Retinal pigment epithelial cell (primary cell): Measurements from ENCODE around the gene SYNJ2.

Experiments used
- DNase-seq: peaks from one replicate; pipeline ENCODE4 v3.0.0-alpha.2; 2010; ENCODE audit warnings: low read depth
- H3K4me3 ChIP-seq: 2 replicates; pipeline ENCODE4 v1.5.1; 2011; ENCODE audit warnings: mild to moderate bottlenecking, low read length, control low read depth, moderate library complexity
- TF ChIP-seq, protein P1 (sequence below): conservative IDR thresholded peaks from 2 replicates; pipeline ENCODE4 v1.5.1; 2011; ENCODE audit warnings: low read depth, low read length, control low read depth, inconsistent platforms

Gene SYNJ2

DNA sequence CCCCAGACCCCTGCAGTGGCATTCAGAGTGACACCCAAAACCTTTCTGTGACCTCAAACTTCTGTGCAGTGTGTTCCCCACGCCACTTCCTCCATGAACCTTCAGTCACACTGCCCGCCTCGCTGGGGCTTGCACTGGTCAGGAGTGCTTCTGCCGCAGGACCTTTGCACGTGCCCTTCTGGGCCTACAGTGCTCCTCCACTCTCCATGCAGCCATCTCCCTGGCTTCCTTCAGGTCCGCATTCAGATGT is 27.1 kb downstream of the SYNJ2 start:
- DNase-seq = no peak
- H3K4me3 ChIP-seq = no peak overlapping the region
- TF ChIP-seq, protein P1, sequence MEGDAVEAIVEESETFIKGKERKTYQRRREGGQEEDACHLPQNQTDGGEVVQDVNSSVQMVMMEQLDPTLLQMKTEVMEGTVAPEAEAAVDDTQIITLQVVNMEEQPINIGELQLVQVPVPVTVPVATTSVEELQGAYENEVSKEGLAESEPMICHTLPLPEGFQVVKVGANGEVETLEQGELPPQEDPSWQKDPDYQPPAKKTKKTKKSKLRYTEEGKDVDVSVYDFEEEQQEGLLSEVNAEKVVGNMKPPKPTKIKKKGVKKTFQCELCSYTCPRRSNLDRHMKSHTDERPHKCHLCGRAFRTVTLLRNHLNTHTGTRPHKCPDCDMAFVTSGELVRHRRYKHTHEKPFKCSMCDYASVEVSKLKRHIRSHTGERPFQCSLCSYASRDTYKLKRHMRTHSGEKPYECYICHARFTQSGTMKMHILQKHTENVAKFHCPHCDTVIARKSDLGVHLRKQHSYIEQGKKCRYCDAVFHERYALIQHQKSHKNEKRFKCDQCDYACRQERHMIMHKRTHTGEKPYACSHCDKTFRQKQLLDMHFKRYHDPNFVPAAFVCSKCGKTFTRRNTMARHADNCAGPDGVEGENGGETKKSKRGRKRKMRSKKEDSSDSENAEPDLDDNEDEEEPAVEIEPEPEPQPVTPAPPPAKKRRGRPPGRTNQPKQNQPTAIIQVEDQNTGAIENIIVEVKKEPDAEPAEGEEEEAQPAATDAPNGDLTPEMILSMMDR = no peak

DNA sequence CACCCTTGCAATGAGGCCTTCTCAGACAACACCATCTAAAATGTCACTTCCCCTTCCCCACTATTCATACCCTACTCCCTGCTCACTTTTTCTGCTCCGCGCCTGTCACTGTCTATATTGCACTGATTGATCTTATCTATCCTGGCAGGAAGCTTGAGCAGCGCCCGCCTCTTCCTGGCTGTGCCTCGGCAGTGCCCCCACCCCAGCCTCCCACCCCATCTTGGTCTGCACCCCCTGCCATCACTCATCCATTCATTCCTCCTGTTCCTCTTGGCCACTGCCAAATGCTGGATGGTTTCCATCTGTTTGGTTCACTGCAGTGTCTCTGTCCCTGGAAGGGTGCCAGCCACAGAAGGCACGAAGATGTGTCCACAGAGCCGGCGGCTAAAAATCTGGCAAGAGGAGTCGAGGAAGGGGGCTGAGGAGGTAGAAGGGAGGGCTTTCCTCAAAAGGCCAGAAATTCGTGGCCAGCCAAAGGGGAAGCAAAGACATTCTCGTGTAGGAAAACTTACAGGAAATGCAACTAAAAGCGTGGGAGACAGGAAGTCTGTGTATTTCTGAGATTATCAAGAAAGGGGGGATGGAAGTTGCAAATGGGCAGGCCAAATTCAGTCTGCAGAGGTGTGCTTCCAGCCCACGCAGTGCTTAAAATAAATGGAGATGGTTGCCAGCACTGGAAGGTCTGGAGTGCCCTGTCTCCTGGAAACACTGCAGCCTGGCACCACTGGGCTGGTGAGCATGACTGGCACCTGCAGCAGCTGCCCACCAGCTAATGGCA is 27.6 kb downstream of the SYNJ2 start:
- TF ChIP-seq, protein P1 = no peak
- no peak overlapping the region for H3K4me3 ChIP-seq
- DNase-seq = no peak

DNA sequence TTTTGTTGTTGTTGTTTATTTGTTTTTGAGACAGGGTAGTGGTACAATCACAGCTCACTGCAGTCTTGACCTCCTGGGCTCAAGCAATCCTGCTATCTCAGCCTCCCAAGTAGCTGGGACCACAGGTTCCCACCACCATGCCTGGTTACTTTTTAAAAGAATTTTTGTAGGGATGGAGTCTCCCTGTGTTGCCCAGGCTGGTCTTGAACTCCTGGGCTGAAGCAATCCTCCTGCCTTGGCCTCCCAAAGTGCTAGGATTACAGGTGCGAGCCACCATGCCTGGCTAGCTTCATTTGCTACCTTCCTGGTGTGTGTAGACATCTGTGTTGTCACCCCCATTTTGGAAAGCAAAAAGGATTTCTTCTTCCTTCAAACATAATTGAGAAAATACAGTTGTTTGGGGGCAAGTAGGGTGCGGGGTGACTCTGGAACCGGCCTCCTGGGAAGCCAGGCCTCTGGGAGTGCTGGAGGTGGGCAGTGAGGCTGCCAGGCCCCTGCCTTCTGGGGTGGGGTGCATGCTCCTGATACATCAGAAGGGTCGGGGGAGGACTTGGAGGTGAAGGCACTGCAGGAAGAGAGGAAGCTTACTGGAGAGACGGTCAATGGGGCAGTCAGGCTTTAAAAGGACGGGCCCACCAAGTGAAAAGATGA is 28.4 kb downstream of the SYNJ2 start:
- TF ChIP-seq, protein P1 = no peak
- no peak for DNase-seq
- no peak overlapping the region for H3K4me3 ChIP-seq

DNA sequence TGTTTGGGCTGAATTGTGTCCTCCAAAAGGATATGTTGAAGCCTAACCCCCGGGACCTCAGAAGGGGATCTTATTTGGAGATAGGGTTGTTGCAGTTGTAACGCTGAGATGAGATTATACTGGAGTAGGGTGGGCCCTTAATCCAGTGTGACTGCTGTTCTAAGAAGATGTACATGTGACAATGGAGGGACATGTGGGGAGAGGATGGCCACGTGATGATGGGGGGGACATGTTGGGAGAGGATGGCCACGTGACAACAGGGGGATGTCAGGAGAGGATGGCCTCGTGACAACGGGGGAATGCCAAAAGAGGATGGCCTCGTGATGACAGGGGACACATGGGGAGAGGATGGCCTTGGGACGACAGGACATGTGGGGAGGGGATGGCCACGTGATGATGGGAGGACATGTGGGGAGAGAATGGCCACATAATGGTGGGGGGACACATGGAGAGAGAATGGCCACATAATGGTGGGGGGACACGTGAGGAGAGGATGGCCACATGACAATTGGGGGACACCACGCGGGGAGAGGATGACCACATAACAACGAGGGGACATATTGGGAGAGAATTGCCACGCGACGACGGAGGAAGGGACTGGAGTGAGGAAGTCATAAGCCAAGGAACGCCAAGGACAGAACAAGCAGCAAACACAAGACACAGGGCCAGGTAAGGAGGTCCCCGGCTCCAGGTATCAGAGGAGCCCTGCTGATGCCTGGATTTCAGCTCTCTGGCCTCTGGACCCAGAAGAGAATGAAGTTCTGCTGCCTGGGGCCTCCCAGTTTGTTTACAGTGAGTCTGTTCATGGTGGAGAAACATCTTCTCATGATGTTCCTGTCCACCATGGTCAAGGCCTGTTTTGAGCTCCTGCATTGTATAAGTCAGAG is 29.2 kb downstream of the SYNJ2 start:
- TF ChIP-seq, protein P1 = no peak
- no peak overlapping the region for H3K4me3 ChIP-seq
- DNase-seq = no peak

DNA sequence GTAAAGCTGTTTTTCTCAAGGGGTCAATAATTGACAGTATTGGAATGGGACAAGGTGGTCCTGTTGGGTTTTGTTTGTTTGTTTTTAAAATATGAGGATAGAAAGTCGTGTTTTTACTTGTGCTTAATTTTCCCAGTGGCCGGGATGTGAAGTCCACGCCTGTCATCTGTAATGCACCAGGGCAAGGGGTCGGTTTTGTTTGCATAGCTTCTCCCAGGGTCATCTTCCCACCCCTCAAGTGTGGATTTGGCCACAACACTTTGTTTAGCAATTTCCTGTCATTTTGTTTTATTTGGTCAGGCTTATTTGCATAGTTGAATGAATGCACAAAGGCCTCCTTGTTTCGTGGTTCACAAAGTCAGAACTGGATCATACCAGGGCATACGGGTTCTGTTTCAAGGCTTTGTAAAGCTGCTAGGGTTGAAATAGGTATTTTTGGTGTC is 29.8 kb downstream of the SYNJ2 start:
- TF ChIP-seq, protein P1 = no peak
- no peak overlapping the region for H3K4me3 ChIP-seq
- DNase-seq = no peak

DNA sequence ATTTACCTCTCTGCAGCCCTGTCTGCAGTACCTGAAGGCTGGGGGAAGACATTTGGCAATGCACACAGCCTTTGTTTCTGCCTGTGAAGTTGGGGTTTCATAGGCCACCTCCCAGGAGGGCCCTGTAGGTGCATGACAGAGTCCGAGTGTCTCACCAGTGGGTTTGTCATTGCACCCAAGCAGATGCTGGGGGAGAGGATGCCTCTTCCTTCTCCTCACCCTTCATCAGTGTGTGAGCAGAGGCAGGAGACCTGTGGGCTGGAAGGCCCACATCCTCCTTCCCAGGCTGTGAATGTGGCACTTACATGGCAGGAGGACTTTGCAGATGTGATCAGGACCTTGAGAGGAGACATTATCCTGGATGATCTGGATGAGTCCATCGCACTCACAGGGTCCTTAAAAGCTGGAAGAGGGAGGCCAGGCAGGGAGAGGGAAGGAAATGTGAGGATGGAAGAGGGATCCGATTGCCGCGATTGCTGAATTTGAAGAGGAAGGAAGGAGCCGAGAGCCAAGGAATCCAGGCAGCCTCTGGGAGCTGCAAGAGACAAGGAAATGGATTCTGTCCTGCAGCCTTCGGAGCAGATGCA is 30.4 kb downstream of the SYNJ2 start:
- no peak overlapping the region for H3K4me3 ChIP-seq
- DNase-seq = no peak
- TF ChIP-seq, protein P1 = no peak
